MM.1S (cell line): ENCODE results near the gene PTPN3.

Source experiments
- DNase-seq: peaks from one replicate; pipeline ENCODE4 v3.0.0-alpha.2; 2015
- H2AFZ ChIP-seq: fragments of 300-600 bp; sonication (generic); 2 replicates; pipeline ENCODE4 v1.6.0; 2016; ENCODE audit warnings: antibody characterized with exemption, low read length
- H3F3A ChIP-seq: fragments of 300-600 bp; sonication (generic); 2 replicates; pipeline ENCODE4 v1.6.1; 2016; ENCODE audit warnings: mild to moderate bottlenecking, antibody characterized with exemption, low read length, moderate library complexity, mixed read lengths; ENCODE audit not compliant: insufficient read depth
- H3K27ac ChIP-seq: fragments of 300-600 bp; sonication (generic); 2 replicates; pipeline ENCODE4 v1.5.1; 2016; ENCODE audit warnings: mild to moderate bottlenecking, low read length
- H3K27me3 ChIP-seq: fragments of 300-600 bp; sonication (generic); replicated peaks from 2 replicates; pipeline ENCODE4 v1.6.0; 2016; ENCODE audit warnings: low read length; ENCODE audit not compliant: insufficient read depth
- H3K36me3 ChIP-seq: fragments of 300-600 bp; sonication (generic); replicated peaks from 2 replicates; pipeline ENCODE4 v1.6.1; 2016; ENCODE audit warnings: mild to moderate bottlenecking, low read length, mixed read lengths; ENCODE audit not compliant: insufficient read depth
- H3K4me1 ChIP-seq: fragments of 300-600 bp; sonication (generic); 2 replicates; pipeline ENCODE4 v1.6.1; 2016; ENCODE audit warnings: low read length, mixed read lengths
- H3K4me2 ChIP-seq: fragments of 300-600 bp; sonication (generic); 2 replicates; pipeline ENCODE4 v1.6.0; 2016; ENCODE audit warnings: low read depth, low read length
- H3K4me3 ChIP-seq: fragments of 300-600 bp; sonication (generic); 2 replicates; pipeline ENCODE4 v1.5.1; 2016; ENCODE audit warnings: low read length, mixed read lengths
- H3K79me2 ChIP-seq: fragments of 300-600 bp; sonication (generic); 2 replicates; pipeline ENCODE4 v1.6.1; 2016; ENCODE audit warnings: mixed run types, low read length, mixed read lengths
- H3K9ac ChIP-seq: fragments of 300-600 bp; sonication (generic); 2 replicates; pipeline ENCODE4 v1.6.1; 2016; ENCODE audit warnings: low read length, mixed read lengths
- H3K9me2 ChIP-seq: fragments of 300-600 bp; sonication (generic); replicated peaks from 2 replicates; pipeline ENCODE4 v1.6.1; 2016; ENCODE audit warnings: mild to moderate bottlenecking, low read length, mixed read lengths; ENCODE audit not compliant: insufficient read depth
- H3K9me3 ChIP-seq: fragments of 300-600 bp; sonication (generic); replicated peaks from 2 replicates; pipeline ENCODE4 v1.6.1; 2016; ENCODE audit warnings: mild to moderate bottlenecking, low read length, mixed read lengths; ENCODE audit not compliant: insufficient read depth
- H4K20me1 ChIP-seq: fragments of 300-600 bp; sonication (generic); 2 replicates; pipeline ENCODE4 v1.6.1; 2016; ENCODE audit warnings: mild to moderate bottlenecking, low read length, moderate library complexity, mixed read lengths; ENCODE audit not compliant: insufficient read depth
- CTCF ChIP-seq: fragments of 300-600 bp; sonication (generic); IDR thresholded peaks from 2 replicates; pipeline ENCODE4 v1.5.1; 2016; ENCODE audit warnings: antibody characterized with exemption, low read length, mixed read lengths
- EZH2 ChIP-seq: fragments of 300-600 bp; sonication (generic); optimal IDR thresholded peaks from 2 replicates; pipeline ENCODE3; 2017; ENCODE audit warnings: low read depth, mild to moderate bottlenecking, antibody characterized with exemption, low read length, mixed read lengths
- EZH2phosphoT487 ChIP-seq: fragments of 300-600 bp; sonication (generic); IDR thresholded peaks from 2 replicates; pipeline ENCODE4 v1.6.1; 2018; ENCODE audit warnings: antibody characterized with exemption, low read length

Gene PTPN3

GRCh38 chr9:109466623-109467590 is 31.2 kb downstream of the PTPN3 start:
- Histone ChIP-seq H4K20me1 (no peaks in the 10 kb centered on the region), H3K79me2 (no peaks in the 10 kb centered on the region), H3K27me3 (no peaks in the 10 kb centered on the region), H3F3A (no peaks in the 10 kb centered on the region), H3K36me3 (no peaks in the 10 kb centered on the region), H3K9me2 (no peaks in the 10 kb centered on the region), H2AFZ (no peak overlapping the region), H3K4me2 (no peak overlapping the region), H3K9me3 (no peaks in the 10 kb centered on the region), H3K4me1 (peaks cover 5% of the 10 kb centered on the region; the same call in 1 of the 2 replicates), H3K9ac (no peak overlapping the region), H3K4me3 (no peak overlapping the region), H3K27ac (no peak overlapping the region)
- TF ChIP-seq CTCF (no peak), EZH2phosphoT487 (no peak), EZH2 (no peak)
- no peak for DNase-seq

- TF ChIP-seq EZH2phosphoT487 (no peak), EZH2 (no peak), CTCF (no peak)
- Histone ChIP-seq H3K36me3 (no peaks in the 10 kb centered on the region), H3K79me2 (no peaks in the 10 kb centered on the region), H3K4me1 (0 out of 2 replicates have a peak, but pooled peaks cover 5% of the 10 kb centered on the region), H3K4me2 (no peak overlapping the region), H3K27ac (no peak overlapping the region), H3K9ac (no peak overlapping the region), H4K20me1 (no peaks in the 10 kb centered on the region), H3F3A (no peaks in the 10 kb centered on the region), H3K27me3 (no peaks in the 10 kb centered on the region), H3K4me3 (no peak overlapping the region), H3K9me2 (no peaks in the 10 kb centered on the region), H2AFZ (no peak overlapping the region), H3K9me3 (no peaks in the 10 kb centered on the region)
- DNase-seq, result no peak
These were observed 34.0 kb downstream of the PTPN3 start for GRCh38 chr9:109463924-109464625.

GRCh38 chr9:109460576-109460975 is 37.5 kb downstream of the PTPN3 start:
- TF ChIP-seq EZH2 (no peak), EZH2phosphoT487 (no peak)
- H3K9ac ChIP-seq, result no peak overlapping the region
- no peaks in the 10 kb centered on the region for H3K4me1 ChIP-seq
- no peaks in the 10 kb centered on the region for H3K36me3 ChIP-seq
- H3F3A ChIP-seq, result no peaks in the 10 kb centered on the region
- DNase-seq, result no peak
- H3K27ac ChIP-seq, result no peak overlapping the region
- no peaks in the 10 kb centered on the region for H3K9me3 ChIP-seq
- no peak overlapping the region for H2AFZ ChIP-seq
- H3K79me2 ChIP-seq, result no peaks in the 10 kb centered on the region
- H4K20me1 ChIP-seq, result no peaks in the 10 kb centered on the region
- no peak overlapping the region for H3K4me3 ChIP-seq
- no peak overlapping the region for H3K4me2 ChIP-seq
- H3K27me3 ChIP-seq, result no peaks in the 10 kb centered on the region
- no peaks in the 10 kb centered on the region for H3K9me2 ChIP-seq
